Right hindlimb (tissue), 1 donor: ENCODE results near the gene NUP107.
"Not testable (repeated sequence)": the region's sequence is repeated elsewhere in the genome, so short reads cannot be mapped to it uniquely, and the experiment has no call there.

Experiments
- DNase-seq: peaks from one replicate; pipeline ENCODE4 v3.0.0-alpha.2; 2018

The NUP107 gene

DNA sequence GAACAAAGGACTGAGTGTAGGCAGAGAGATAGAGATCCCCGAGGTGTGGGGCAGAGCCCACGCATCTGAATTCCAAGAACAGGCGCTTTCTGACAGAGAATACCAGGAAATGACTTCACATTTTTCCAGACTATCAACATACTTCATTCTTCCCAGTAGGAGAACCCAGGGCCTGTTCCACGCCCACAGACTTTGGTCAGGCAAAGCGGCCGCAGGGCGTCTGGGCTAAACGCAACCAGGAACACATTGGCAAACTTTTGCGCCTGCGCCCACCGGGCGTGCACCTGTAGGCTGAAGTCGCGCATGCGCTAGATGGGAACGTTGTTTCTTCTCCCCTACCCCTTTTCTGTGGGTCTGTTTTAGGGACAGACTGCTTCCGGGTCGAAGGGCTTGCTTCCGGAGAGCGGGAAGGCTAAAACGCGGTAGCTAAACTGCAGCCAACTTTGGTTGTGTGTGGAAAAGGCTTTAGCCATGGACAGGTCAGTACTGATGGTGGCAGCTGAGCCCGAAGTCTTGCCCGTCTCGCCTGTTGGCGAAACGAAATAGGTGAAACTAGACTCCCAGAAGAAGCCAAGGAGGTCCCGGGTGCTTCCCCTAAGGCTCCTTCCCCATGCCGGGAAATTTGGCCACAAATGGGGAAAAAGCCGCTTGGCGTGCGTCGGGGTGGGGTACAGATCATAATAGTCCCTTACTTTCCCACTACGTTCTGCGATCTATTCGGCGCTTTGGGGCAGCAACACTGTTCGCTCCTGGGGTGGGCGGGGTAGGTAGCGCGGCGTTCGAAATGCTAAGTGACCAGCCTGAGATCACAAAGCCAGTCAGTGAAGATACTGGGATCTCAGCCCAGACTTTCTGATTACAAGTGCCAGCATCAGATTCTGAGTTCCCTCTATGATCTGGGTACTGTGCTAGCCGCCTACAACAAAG lies at the start of gene NUP107:
Gene NUP107 (plus strand): TSS at position 384 of the 927 bp plus-strand sequence. CDS start 88 bp downstream, at position 472.
- DNase-seq: peak; percentile 98

DNA sequence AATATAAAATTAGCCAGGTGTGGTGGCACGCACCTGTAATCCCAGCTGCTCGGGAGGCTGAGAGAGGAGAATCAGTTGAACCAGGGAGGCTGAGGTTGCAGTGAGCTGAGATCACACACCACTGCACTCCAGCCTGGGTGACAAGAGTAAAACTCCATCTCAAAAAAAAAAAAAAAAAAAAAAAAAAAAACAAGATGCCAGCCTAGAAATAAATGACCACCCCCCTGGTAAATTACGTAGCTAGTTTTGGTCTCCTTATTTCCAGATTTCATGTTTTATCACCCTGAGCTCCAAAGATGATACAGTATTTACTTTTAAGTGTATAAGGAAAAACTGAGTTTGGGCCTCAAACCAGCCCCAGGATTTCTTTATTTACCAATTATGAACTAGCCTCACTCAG lies 49.3 kb upstream of the NUP107 start:
- DNase-seq: not testable (repeated sequence)

DNA sequence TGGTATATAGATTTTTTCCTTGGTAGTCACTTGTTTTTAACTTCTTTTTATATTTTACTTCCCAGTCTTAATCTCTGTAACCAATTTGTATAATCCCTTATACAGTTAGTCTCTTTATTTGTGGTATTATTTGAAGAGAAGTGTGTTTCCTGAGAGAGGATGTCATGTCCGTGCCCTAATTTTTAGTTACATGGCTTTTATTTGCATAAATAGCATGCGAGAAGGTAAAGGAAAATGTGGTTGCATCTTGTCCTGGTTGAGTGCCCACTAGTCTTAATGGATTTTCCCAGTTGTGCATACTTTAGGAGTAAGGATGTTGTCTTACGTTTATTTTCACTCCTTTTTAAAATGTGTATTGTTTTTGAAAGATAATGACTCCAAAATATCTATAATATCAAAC lies 48.6 kb upstream of the NUP107 start:
- no peak for DNase-seq

- no peak for DNase-seq
Measured at GRCh38 chr12:68638721-68639395, 47.9 kb upstream of the NUP107 start.

DNA sequence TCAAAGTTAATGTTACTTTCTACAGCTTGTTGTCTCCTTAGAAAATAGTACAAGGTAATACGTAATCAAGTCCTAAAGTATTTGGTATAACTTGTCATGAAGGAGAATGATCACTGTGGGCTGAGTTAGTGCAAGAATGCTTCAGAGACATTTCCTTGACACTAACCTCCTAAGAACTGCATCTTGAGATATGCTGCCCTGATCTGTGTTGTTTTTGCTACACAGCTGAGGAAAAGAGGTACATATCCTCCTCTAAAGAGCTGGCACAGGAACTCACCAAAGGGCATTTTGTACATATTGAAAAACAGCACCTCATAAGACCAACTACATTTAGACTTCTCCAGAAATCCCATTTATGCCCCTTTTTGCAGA lies 47.4 kb upstream of the NUP107 start:
- DNase-seq: no peak

DNA sequence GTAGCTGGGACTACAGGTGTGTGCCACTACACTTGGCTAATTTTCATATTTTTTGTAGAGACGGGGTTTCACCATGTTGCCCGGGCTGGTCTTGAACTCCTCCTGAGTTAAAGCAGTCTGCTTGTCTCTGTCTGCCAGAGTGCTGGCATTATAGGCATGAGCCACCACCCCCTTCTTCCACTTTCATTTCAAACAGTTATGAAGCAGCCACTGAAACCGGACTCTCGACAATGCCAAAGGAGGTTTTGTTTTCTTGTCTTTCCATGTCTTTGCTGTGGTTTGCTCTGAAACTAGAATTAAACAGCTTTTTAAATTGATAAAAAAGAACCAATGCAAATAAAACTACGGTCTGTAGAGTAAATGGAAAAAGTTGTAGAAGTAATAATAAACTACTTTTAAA lies 45.6 kb upstream of the NUP107 start:
- no peak for DNase-seq

DNA sequence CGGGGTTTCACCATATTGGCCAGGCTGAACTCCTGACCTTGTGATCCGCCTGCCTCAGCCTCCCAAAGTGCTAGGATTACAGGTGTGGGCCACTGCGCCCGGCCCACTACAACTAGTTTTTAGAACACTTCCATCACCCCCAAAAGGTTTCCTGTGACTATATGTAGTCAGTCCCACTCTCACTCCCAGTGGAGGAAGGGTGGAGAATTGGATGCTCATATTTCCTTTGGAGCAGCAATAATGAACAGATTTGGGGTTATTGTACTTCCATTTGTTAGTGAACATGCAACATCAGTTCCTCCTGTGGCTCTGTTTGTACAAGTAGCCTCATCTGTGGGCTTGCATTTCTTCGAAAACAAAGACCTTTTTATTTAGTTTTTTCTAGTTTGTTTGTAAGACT lies 40.3 kb upstream of the NUP107 start:
- no peak for DNase-seq

DNA sequence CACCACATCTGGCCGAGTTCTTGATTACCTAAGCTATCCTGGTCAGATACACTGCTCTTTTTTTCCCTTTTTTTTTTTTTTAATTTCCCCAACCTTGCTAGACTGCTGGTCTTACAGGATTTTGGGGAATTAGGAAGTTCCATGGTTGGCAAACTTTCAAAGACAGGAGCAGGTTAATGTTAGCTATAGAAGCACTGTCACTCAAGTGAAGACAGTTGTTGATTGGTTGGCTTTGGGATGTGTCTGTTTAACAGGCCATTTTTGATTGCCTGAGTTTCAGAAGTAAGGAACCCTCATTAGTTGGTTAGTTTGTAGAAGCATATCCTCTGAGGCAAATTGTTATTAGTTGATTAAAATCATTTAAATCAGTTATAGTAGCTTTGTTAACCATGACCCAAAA lies 39.3 kb upstream of the NUP107 start:
- no peak for DNase-seq

DNA sequence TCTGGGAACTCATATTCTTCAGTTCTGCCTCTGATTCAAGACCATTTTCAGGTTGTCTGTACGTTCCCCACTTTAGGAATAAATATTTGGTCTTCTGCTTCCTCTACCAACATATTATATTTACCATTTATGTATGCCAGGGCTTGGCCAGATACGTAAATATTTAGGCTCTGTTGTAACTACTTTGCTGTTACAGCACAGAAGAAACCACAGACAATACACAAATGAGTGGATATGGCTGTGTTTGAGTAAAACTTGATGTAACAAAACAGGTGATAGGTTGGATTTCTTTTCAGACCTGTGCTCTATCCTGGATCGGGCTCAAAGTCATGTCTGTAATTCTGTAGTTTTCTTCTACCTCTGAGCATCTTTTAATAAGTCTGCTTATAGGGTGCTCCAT lies 38.6 kb upstream of the NUP107 start:
- no peak for DNase-seq

GRCh38 chr12:68665016-68665569 lies 21.7 kb upstream of the NUP107 start:
- no peak for DNase-seq

GRCh38 chr12:68667291-68667690 lies 19.5 kb upstream of the NUP107 start:
- no peak for DNase-seq

GRCh38 chr12:68667896-68668295 lies 18.9 kb upstream of the NUP107 start:
- DNase-seq: no peak

- DNase-seq: no peak
Measured at GRCh38 chr12:68671179-68671578, 15.6 kb upstream of the NUP107 start.

- DNase-seq: no peak
Measured at GRCh38 chr12:68673788-68674187, 13.0 kb upstream of the NUP107 start.

DNA sequence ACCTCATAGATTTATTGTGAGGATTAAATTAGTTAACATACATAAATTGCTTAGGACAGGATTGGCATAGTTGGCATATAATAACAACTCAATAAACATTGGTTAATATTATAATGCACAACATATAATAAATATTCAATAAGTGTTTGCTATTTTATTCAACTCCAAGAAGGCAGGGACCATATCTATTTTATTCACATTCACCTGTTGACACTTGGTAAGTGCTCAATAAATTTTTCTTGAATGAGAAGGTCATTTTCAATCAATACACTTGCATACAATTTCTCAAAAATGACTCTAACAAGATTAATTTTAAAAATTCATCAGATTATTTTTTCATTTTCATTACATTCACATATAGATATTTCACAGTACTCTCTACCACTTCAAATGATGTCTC lies 12.4 kb upstream of the NUP107 start:
- DNase-seq: no peak

GRCh38 chr12:68675101-68675842 lies 11.5 kb upstream of the NUP107 start:
- DNase-seq: no peak

DNA sequence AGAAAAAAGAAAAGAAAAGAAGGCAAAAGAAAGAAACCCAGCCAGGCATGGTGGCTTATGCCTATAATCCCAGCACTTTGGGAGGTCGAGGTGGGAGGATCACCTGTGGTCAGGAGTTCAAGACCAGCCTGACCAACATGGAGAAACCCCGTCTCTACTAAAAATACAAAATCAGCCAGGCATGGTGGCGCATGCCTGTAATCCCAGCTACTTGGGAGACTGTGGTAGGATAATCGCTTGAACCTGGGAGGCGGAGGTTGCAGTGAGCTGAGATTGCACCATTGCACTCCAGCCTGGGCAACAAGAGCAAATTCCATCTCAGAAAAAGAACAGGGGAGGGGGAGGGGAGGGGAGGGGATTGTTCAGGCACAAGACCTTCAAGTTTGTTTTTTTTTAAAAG lies 9.9 kb upstream of the NUP107 start:
- not testable (repeated sequence) for DNase-seq

DNA sequence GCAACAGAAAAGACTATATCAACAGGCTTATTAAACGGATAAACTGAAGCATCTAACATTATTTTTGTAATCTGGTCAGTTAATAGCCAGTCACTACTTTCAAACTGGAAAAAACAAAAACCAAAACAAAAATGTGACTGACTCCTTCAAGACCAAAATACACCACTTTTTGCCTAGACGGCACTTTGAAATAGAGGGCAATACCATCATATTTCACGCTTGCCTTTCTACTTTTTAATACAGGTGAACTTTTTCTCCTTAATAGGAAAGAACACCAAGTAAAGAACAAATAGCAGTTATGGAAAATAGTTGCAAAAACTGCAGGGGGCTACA lies 550 bp upstream of the NUP107 start:
- no peak for DNase-seq

DNA sequence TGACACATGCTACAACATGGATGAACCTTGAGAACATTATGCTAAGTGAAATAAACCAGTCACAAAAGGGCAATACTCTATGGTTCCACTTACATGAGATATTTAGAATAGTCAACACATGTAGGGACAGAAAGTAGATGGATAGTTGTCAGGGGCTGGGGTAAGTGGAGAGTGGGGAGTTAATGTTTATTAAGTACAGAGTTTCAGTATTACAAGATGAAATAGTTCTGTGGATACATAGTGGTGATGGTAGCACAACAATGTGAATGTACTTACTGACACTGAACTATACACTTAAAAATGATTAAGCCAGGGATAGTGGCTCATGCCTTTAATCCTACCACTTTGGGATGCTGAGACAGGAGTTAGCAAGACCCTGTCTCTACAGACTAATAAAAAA lies 8.7 kb downstream of the NUP107 start:
- DNase-seq: no peak

DNA sequence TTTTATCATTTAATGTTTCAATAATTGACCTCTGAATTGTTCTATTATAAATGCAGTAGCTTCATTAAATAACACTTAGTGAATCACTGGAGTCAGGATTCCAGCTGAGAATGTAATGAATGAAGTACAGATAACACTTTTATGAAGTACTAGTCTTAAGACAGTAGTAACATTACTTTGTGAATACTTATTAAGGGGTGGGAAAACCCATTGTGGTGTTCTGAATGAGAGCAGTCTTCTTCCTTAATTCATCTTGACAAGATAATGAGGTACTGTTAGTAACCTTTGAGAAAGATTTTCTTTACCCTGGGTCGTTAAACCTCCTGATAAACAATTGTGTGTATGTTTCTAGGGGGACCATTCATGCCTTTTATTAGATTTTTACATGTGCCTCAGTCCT lies 12.7 kb downstream of the NUP107 start:
- DNase-seq: no peak

DNA sequence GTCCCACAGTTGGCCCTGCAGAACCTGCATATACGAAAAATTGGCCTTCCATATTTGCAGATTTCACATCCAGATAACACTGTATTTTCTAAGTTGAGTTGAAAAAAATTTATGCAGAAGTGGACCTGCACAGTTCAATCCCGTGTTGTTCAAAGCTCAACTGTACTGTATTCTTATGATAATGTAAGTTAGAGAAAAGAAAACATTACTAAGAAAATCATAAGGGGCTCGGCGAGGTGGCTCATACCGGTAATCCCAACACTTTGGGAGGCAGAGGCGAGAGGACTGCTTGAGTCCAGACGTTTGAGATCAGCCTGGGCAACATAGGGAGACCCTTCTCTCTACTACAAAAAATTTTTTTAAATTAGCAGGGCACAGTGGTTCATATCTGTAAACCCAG lies 41.0 kb downstream of the NUP107 start:
- no peak for DNase-seq

GRCh38 chr12:68733661-68734071 lies 46.9 kb downstream of the NUP107 start:
- DNase-seq: no peak

- no peak for DNase-seq
Measured at GRCh38 chr12:68739891-68740290, 53.1 kb downstream of the NUP107 start.
